Stimulated activated CD4-positive, alpha-beta T cell treated with anti-CD3 and anti-CD28 coated beads, Interleukin-2, amount 100 ng/mL, for 4 hours (primary cell): ENCODE results near the gene MYOZ3.

Experiments used
- DNase-seq: peaks from one replicate; pipeline ENCODE4 v3.0.0-alpha.2; 2020; ENCODE audit warnings: low read depth

Gene MYOZ3

GRCh38 chr5:150627731-150628545, 33.1 kb upstream of the MYOZ3 start:
- no peak for DNase-seq

- no peak for DNase-seq
These were observed 32.0 kb upstream of the MYOZ3 start for GRCh38 chr5:150628936-150629485.

GRCh38 chr5:150630016-150630415, 31.0 kb upstream of the MYOZ3 start:
- no peak for DNase-seq

GRCh38 chr5:150630461-150631325, 30.4 kb upstream of the MYOZ3 start:
- no peak for DNase-seq

GRCh38 chr5:150631326-150631701, 29.7 kb upstream of the MYOZ3 start:
- DNase-seq = no peak

- no peak for DNase-seq
These were observed 28.5 kb upstream of the MYOZ3 start for GRCh38 chr5:150632305-150633160.

- no peak for DNase-seq
These were observed 27.6 kb upstream of the MYOZ3 start for GRCh38 chr5:150633429-150633828.

GRCh38 chr5:150636391-150637244, 24.4 kb upstream of the MYOZ3 start:
- no peak for DNase-seq

GRCh38 chr5:150637245-150638052, 23.6 kb upstream of the MYOZ3 start:
- DNase-seq = no peak

- DNase-seq = no peak
These were observed 23.0 kb upstream of the MYOZ3 start for GRCh38 chr5:150638053-150638444.

- no peak for DNase-seq
These were observed 22.3 kb upstream of the MYOZ3 start for GRCh38 chr5:150638488-150639376.

- no peak for DNase-seq
These were observed 21.7 kb upstream of the MYOZ3 start for GRCh38 chr5:150639377-150639692.

- DNase-seq = no peak
These were observed 21.3 kb upstream of the MYOZ3 start for GRCh38 chr5:150639751-150640150.

GRCh38 chr5:150640311-150641005, 20.6 kb upstream of the MYOZ3 start, which contains the start of gene SYNPO:
Gene SYNPO (plus strand): TSS chr5:150640660. CDS start chr5:150648276, 7,616 bp downstream.
- DNase-seq = no peak

GRCh38 chr5:150641006-150641570, 20.0 kb upstream of the MYOZ3 start:
- DNase-seq = no peak

- no peak for DNase-seq
These were observed 19.1 kb upstream of the MYOZ3 start for GRCh38 chr5:150641824-150642566.

- DNase-seq = no peak
These were observed 18.5 kb upstream of the MYOZ3 start for GRCh38 chr5:150642567-150642927.
